ENCODE measurements around the gene HPX.

DNA sequence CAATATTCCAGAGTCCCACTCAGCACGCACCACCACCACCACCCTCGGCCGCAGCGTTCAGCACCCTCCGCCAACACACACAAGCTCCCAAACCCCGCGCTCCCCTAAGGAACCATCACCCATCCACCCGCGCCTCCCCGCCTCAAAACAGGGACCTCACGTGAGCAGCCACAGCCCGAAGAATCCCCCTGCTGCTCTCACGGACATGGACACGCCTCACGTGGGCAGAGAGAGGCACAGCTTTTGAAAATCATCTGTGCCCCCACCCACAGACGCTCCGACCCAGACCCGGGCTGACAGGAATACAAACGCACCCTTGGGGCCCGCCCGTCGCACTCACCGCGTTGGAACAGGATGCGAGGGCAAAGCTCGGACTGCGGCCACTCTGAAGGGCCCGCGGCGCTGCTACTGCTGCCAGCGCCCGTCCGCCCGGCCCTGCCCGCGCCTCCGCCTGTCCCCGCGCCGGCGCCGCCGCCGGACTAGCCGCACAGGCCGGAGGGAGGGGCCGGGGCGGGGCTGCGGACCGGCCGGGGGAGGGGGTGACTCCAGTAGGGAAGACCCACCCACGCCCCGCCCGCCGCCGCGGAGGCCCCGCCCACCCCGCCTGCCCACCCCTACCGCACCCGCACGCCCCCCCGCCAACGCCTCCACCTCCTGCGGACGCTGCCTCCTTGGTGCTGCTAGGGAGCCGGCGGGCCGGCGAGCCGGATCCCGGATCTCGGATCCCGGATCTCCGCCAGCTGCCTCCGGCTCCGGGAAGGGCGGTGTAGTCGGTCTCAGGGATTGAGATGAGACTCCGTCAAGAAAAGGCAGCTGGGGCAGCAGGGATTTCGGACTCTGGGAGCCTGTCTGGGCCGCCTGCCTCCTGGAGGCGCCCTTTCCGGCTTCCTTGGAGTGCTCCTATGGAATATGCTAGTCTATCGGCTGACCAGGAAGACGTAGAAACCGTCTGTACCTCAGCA lies 32.9 kb upstream of the HPX start, which contains the start of gene TRIM3:
- TF ChIP-seq, protein P1, sequence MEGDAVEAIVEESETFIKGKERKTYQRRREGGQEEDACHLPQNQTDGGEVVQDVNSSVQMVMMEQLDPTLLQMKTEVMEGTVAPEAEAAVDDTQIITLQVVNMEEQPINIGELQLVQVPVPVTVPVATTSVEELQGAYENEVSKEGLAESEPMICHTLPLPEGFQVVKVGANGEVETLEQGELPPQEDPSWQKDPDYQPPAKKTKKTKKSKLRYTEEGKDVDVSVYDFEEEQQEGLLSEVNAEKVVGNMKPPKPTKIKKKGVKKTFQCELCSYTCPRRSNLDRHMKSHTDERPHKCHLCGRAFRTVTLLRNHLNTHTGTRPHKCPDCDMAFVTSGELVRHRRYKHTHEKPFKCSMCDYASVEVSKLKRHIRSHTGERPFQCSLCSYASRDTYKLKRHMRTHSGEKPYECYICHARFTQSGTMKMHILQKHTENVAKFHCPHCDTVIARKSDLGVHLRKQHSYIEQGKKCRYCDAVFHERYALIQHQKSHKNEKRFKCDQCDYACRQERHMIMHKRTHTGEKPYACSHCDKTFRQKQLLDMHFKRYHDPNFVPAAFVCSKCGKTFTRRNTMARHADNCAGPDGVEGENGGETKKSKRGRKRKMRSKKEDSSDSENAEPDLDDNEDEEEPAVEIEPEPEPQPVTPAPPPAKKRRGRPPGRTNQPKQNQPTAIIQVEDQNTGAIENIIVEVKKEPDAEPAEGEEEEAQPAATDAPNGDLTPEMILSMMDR (conservative IDR thresholded peaks at IDR 0.05; ENCODE audit: low read depth, low read length) = peak; percentile 47
- TF ChIP-seq MXI1 (IDR thresholded peaks at IDR 0.05; ENCODE audit: borderline replicate concordance, low read depth, low read length) (peak; percentile 21; the same call in 1 of the 2 replicates), POLR2A (IDR thresholded peaks at IDR 0.05; ENCODE audit: low read depth, low read length) (peak; percentile 81), FOS (IDR thresholded peaks at IDR 0.05; ENCODE audit: low read depth, low read length) (no peak), MAFK (IDR thresholded peaks at IDR 0.05; ENCODE audit: low read depth, low read length) (no peak), RFX5 (IDR thresholded peaks at IDR 0.05; ENCODE audit: low read depth, low read length) (no peak), RAD21 (IDR thresholded peaks at IDR 0.05; ENCODE audit: low read length) (peak; percentile 16; the same call in 1 of the 2 replicates), SMC3 (IDR thresholded peaks at IDR 0.05; ENCODE audit: low read depth, low read length) (peak; percentile 23; the same call in 1 of the 2 replicates), MAZ (IDR thresholded peaks at IDR 0.05; ENCODE audit: borderline replicate concordance, low read depth, low read length) (peak; percentile 51; the same call in 1 of the 2 replicates), RCOR1 (IDR thresholded peaks at IDR 0.05; ENCODE audit: insufficient replicate concordance, low read length) (no peak), BHLHE40 (IDR thresholded peaks at IDR 0.05; ENCODE audit: low read depth, low read length) (peak; percentile 79)
- TF ChIP-seq, protein P2, sequence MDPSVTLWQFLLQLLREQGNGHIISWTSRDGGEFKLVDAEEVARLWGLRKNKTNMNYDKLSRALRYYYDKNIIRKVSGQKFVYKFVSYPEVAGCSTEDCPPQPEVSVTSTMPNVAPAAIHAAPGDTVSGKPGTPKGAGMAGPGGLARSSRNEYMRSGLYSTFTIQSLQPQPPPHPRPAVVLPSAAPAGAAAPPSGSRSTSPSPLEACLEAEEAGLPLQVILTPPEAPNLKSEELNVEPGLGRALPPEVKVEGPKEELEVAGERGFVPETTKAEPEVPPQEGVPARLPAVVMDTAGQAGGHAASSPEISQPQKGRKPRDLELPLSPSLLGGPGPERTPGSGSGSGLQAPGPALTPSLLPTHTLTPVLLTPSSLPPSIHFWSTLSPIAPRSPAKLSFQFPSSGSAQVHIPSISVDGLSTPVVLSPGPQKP (IDR thresholded peaks at IDR 0.05; ENCODE audit: borderline replicate concordance, low read depth, low read length) = no peak
- TF ChIP-seq, protein P3, sequence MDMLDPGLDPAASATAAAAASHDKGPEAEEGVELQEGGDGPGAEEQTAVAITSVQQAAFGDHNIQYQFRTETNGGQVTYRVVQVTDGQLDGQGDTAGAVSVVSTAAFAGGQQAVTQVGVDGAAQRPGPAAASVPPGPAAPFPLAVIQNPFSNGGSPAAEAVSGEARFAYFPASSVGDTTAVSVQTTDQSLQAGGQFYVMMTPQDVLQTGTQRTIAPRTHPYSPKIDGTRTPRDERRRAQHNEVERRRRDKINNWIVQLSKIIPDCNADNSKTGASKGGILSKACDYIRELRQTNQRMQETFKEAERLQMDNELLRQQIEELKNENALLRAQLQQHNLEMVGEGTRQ (IDR thresholded peaks at IDR 0.05; ENCODE audit: low read depth, low read length) = peak; percentile 70
